Ascending aorta (tissue), 2 donors: ENCODE measurements around the gene FGD2. TPM values are rescaled to one million over a fixed set of nuclear protein-coding genes. Genes with fewer than 3 reads are reported as not detected.

ENCODE experiments used
- DNase-seq, 2 donors: peaks; one replicate each; pipeline ENCODE4 v3.0.0-alpha.2; 2019; ENCODE audit warnings: low spot score in 2 of 2
- H3K27ac ChIP-seq, 2 donors: fragments of 200-600 bp; sonication (generic); one replicate each; pipeline ENCODE4 v1.5.1; 2016 to 2017; ENCODE audit warnings: mild to moderate bottlenecking in 1 of 2
- H3K27me3 ChIP-seq: fragments of 200-600 bp; sonication (generic); one replicate; pipeline ENCODE4 v1.5.1; 2017
- H3K36me3 ChIP-seq, 2 donors: fragments of 200-600 bp; sonication (generic); one replicate each; pipeline ENCODE4 v1.5.1; 2016
- H3K4me1 ChIP-seq, 2 donors: fragments of 200-600 bp; sonication (generic); one replicate each; pipeline ENCODE4 v1.5.1; 2016 to 2017; ENCODE audit warnings: mild to moderate bottlenecking in 1 of 2
- H3K4me3 ChIP-seq, 2 donors: fragments of 200-600 bp; sonication (generic); one replicate each; pipeline ENCODE4 v1.5.1; 2016 to 2017; ENCODE audit warnings: mild to moderate bottlenecking in 1 of 2
- H3K9me3 ChIP-seq, 2 donors: fragments of 200-600 bp; sonication (generic); one replicate each; pipeline ENCODE4 v1.5.1; 2016
- intact Hi-C: fragments of 100-400 bp; cut with DNase I; formaldehyde crosslinking; loops from one replicate; pipeline ENCODE4 v1.15.1; 2023
- total RNA-seq: library from RNA; depleted of rRNA; stranded (reverse); fragments of >200 nt; gene quantifications from one replicate; pipeline ENCODE4 v1.1.0, GENCODE V29; 2016
- TF ChIP-seq, protein P1 (sequence below), 3 experiments: fragments of 200-600 bp in 2 of 3; fragments of 450-650 bp in 1 of 3; sonication (generic) in 2 of 3; IDR thresholded peaks; one replicate each; pipeline ENCODE4 v1.5.1; 2016 to 2019; ENCODE audit warnings: antibody characterized with exemption in 3 of 3, mild to moderate bottlenecking in 1 of 3, moderate library complexity in 1 of 3

Gene FGD2
- total RNA-seq, 1 donor from 2014 or later: 49.4 TPM

DNA sequence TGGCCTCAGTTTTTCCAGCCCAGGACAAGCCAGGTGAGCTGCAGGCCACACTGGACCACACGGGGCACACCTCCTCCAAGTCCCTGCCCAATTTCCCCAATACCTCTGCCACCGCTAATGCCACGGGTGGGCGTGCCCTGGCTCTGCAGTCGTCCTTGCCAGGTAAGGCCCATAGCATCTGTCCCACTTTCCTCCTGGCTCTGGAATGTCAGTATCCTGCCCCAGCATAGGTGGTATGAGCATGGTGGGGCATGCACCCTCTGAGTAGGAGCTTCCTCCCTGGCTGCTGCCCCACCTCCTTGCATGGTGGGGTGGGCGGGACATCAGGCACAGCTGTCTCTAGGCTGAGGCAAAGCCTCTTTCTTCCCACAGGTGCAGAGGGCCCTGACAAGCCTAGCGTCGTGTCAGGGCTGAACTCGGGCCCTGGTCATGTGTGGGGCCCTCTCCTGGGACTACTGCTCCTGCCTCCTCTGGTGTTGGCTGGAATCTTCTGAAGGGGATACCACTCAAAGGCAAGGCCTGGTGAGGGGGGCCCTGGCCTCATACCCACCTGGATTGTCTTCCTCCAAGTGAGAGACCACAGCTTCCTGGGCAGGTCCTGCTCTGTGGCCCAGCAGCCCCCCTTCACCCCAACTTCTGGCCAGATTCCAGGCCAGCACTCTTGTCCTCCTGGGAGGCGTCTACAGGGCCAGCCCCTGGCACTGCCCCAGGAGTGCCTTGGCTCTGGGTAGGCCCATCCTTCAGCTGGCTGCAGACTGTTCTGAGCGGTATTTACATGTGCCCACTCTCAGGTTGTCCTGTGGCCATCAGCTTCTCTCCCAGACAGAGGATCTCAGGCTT is 41.8 kb upstream of the FGD2 start:
- peaks cover 0 to 7% of the 10 kb centered on the region in 2 donors for H3K4me1 ChIP-seq
- H3K4me3 ChIP-seq: no peak overlapping the region
- H3K27ac ChIP-seq: no peak overlapping the region
- intact Hi-C loops: no loop called here
- peaks cover 17 to 22% of the 10 kb centered on the region in 2 donors for H3K36me3 ChIP-seq
- no peaks in the 10 kb centered on the region for H3K9me3 ChIP-seq
- TF ChIP-seq, protein P1, sequence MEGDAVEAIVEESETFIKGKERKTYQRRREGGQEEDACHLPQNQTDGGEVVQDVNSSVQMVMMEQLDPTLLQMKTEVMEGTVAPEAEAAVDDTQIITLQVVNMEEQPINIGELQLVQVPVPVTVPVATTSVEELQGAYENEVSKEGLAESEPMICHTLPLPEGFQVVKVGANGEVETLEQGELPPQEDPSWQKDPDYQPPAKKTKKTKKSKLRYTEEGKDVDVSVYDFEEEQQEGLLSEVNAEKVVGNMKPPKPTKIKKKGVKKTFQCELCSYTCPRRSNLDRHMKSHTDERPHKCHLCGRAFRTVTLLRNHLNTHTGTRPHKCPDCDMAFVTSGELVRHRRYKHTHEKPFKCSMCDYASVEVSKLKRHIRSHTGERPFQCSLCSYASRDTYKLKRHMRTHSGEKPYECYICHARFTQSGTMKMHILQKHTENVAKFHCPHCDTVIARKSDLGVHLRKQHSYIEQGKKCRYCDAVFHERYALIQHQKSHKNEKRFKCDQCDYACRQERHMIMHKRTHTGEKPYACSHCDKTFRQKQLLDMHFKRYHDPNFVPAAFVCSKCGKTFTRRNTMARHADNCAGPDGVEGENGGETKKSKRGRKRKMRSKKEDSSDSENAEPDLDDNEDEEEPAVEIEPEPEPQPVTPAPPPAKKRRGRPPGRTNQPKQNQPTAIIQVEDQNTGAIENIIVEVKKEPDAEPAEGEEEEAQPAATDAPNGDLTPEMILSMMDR (IDR thresholded peaks at IDR 0.05): no peak
- no peak for DNase-seq
- no peaks in the 10 kb centered on the region for H3K27me3 ChIP-seq

DNA sequence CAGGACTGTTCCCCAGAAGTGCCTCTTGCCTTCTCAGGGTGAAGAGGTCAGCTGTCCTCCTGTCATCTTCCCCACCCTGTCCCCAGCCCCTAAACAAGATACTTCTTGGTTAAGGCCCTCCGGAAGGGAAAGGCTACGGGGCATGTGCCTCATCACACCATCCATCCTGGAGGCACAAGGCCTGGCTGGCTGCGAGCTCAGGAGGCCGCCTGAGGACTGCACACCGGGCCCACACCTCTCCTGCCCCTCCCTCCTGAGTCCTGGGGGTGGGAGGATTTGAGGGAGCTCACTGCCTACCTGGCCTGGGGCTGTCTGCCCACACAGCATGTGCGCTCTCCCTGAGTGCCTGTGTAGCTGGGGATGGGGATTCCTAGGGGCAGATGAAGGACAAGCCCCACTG is 41.1 kb upstream of the FGD2 start:
- Histone ChIP-seq H3K4me3 (no peak overlapping the region), H3K4me1 (peaks cover 0 to 7% of the 10 kb centered on the region in 2 donors), H3K27me3 (no peaks in the 10 kb centered on the region), H3K9me3 (no peaks in the 10 kb centered on the region), H3K27ac (no peak overlapping the region), H3K36me3 (peaks cover 24 to 29% of the 10 kb centered on the region in 2 donors)
- intact Hi-C loops: no loop called here
- TF ChIP-seq, protein P1 (IDR thresholded peaks at IDR 0.05): no peak
- DNase-seq: no peak

DNA sequence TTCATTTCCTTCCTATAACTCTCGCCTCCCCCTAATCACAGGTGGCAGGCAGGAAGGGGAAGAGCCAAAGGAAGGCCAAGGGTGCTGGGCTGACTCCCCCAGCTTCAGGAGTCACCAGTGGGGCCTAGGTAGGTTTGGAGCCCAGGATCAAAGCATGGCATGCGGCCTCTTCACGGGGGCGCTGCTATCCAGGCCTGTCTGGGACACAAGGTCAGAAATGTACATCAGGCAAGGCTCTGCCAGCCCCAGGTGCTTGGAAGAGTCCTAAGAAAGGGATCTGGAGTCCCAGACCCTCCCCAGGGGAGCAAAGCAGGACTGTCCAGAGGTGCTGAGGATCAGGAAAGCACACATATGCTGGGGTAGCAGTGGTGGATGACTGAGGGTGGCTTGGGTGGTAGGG is 40.5 kb upstream of the FGD2 start:
- H3K9me3 ChIP-seq: no peaks in the 10 kb centered on the region
- H3K27me3 ChIP-seq: no peaks in the 10 kb centered on the region
- no peak for DNase-seq
- H3K4me1 ChIP-seq: peaks cover 0 to 7% of the 10 kb centered on the region in 2 donors
- TF ChIP-seq, protein P1 (IDR thresholded peaks at IDR 0.05): no peak
- intact Hi-C loops: loop anchor here (5.0 kb wide), 1 partner anchor 33 kb away; no protein-coding TSS in a partner anchor
- H3K27ac ChIP-seq: no peak overlapping the region
- H3K4me3 ChIP-seq: no peak overlapping the region
- H3K36me3 ChIP-seq: peaks cover 29 to 35% of the 10 kb centered on the region in 2 donors

DNA sequence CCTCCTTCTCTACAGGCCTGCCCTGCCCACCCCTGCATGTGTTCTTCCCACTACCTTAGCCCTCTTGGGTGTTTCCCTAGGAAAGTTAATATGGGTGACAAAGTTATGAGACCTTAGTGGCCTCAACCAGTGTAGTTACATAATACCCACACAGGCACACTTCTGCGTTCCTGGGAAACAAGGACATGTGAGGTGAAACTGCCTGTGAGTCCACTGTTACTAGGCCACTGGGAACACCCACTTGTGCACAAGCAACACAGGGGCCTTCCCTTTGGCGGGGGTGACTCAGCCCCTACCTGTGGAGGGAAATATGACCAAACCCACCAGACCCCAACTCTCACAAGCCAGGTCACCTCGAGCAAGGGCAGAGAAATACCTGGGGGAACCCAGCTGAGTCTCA is 38.2 kb upstream of the FGD2 start:
- no peak for DNase-seq
- peaks cover 53 to 59% of the 10 kb centered on the region in 2 donors for H3K36me3 ChIP-seq

DNA sequence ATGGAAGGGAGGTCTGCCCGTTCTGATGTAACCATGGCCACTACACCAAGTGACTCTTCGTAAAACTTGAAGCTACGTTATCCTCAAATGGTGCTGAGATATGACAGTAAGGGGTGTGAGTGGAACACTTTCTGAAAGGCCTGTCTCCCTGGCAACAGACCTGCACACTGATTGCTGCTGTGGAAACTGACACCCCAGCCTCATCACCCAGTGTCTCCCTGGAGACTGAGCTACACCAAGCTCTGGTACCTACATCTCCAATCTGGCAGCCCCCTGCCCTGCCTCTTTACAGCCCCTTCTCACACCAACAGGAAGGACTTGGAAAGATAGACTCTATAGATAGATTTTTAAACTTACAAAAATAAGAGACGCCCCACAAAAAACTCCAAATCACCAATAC is 37.7 kb upstream of the FGD2 start:
- Histone ChIP-seq H3K4me3 (no peak overlapping the region), H3K27ac (no peak overlapping the region), H3K9me3 (no peaks in the 10 kb centered on the region), H3K27me3 (no peaks in the 10 kb centered on the region), H3K36me3 (peaks cover 58 to 63% of the 10 kb centered on the region in 2 donors), H3K4me1 (peaks cover 0 to 4% of the 10 kb centered on the region in 2 donors)
- DNase-seq: no peak
- intact Hi-C loops: loop anchor here (5.0 kb wide), 1 partner anchor 35 kb away; no protein-coding TSS in a partner anchor
- TF ChIP-seq, protein P1 (IDR thresholded peaks at IDR 0.05): no peak

More for the DNA sequence above, 38.2 kb upstream of the FGD2 start:
- TF ChIP-seq, protein P1 (IDR thresholded peaks at IDR 0.05): no peak
- H3K4me1 ChIP-seq: peaks cover 0 to 4% of the 10 kb centered on the region in 2 donors
- H3K4me3 ChIP-seq: no peak overlapping the region
- no peak overlapping the region for H3K27ac ChIP-seq
- intact Hi-C loops: loop anchor here (5.0 kb wide), 1 partner anchor 35 kb away; no protein-coding TSS in a partner anchor
- no peaks in the 10 kb centered on the region for H3K9me3 ChIP-seq
- no peaks in the 10 kb centered on the region for H3K27me3 ChIP-seq
